HG03196 (cell line): ENCODE data around the gene GRAMD1A.
"Not testable (repeated sequence)": the region's sequence is repeated elsewhere in the genome, so short reads cannot be mapped to it uniquely, and the experiment has no call there.

Experiments used
- ATAC-seq: cut with Tn5 transposase; IDR thresholded peaks from one replicate; pipeline ENCODE4 v1.9.1; 2021; ENCODE audit not compliant: unreplicated experiment

The GRAMD1A gene

GRCh38 chr19:34976611-34977010 is 23.5 kb upstream of the GRAMD1A start:
- no peak for ATAC-seq

GRCh38 chr19:34979819-34980640 is 20.1 kb upstream of the GRAMD1A start:
- ATAC-seq: no peak

- ATAC-seq: no peak
Measured at GRCh38 chr19:34982275-34982674, 17.8 kb upstream of the GRAMD1A start.

- ATAC-seq: no peak
Measured at GRCh38 chr19:34983786-34984185, 16.3 kb upstream of the GRAMD1A start.

- no peak for ATAC-seq
Measured at GRCh38 chr19:34984287-34984686, 15.8 kb upstream of the GRAMD1A start.

- ATAC-seq: no peak
Measured at GRCh38 chr19:34985249-34986022, 14.7 kb upstream of the GRAMD1A start.

GRCh38 chr19:34988119-34988518 is 12.0 kb upstream of the GRAMD1A start:
- ATAC-seq: no peak

GRCh38 chr19:34989298-34989697 is 10.8 kb upstream of the GRAMD1A start:
- ATAC-seq: no peak

- no peak for ATAC-seq
Measured at GRCh38 chr19:34990578-34991192, 9.4 kb upstream of the GRAMD1A start.

- ATAC-seq: no peak
Measured at GRCh38 chr19:34991542-34992333, 8.4 kb upstream of the GRAMD1A start.

GRCh38 chr19:34992582-34992981 is 7.5 kb upstream of the GRAMD1A start:
- ATAC-seq: not testable (repeated sequence)

- ATAC-seq: no peak
Measured at GRCh38 chr19:34994286-34994642, 5.9 kb upstream of the GRAMD1A start.

- ATAC-seq: no peak
Measured at GRCh38 chr19:34994643-34995541, 5.2 kb upstream of the GRAMD1A start.

GRCh38 chr19:34995551-34995950 is 4.6 kb upstream of the GRAMD1A start:
- no peak for ATAC-seq

- ATAC-seq: no peak
Measured at GRCh38 chr19:34997071-34997617, 3.0 kb upstream of the GRAMD1A start.

- ATAC-seq: not testable (repeated sequence)
Measured at GRCh38 chr19:34998224-34998623, 1.9 kb upstream of the GRAMD1A start.

- ATAC-seq: no peak
Measured at GRCh38 chr19:34998777-34999497, 1.2 kb upstream of the GRAMD1A start.

GRCh38 chr19:35000338-35000646 is 169 bp downstream of the GRAMD1A start:
- no peak for ATAC-seq
